ENCODE measurements around the gene LRP1B.
"Not testable (repeated sequence)": the region's sequence is repeated elsewhere in the genome, so short reads cannot be mapped to it uniquely, and the experiment has no call there.

The LRP1B gene

GRCh38 chr2:140316345-140316744 lies 1814.5 kb downstream of the LRP1B start:
- no peak for DNase-seq (ENCODE audit: low read depth in 3 of 3, low spot score in 1 of 3)

- no peak for DNase-seq (ENCODE audit: low read depth in 3 of 3, low spot score in 1 of 3)
Measured at GRCh38 chr2:140311905-140312304, 1818.9 kb downstream of the LRP1B start.

DNA sequence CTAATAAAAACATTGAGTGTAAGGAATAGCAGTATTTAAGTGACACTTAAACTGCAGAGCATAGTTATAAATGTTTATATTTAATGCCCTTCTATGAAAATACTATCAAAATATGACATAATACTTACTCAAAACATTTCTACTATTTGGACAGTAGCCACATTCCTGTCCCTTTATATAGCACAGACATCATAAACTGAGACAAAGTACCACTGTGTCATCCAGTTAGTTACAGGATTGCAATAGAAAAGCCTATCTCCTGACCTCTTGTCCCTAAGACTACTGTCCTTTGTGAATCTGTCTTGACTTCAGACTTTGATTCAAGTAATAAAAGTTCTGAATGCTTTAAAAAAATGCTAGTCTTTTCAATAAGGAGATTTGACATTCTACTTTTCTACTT lies 1822.1 kb downstream of the LRP1B start:
- no peak for DNase-seq (ENCODE audit: low read depth in 3 of 3, low spot score in 1 of 3)

DNA sequence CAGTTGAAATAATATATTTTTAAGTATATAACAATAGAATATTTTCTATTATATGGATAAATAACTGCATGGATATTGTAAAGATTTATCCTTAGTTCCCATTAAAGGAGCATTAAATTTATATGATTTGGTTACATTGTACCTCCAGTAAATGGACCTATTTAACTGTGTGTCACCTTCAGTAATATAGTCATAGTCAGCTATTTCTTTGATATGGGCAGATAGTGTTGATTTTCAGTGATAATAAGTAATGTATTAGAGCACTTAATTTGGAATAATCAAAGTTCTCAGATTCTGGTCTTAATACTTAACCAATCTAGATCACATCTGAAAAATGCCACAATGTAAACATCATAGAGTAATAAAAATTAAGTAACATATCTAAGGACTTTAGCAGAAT lies 1823.3 kb downstream of the LRP1B start:
- DNase-seq (ENCODE audit: low read depth in 3 of 3, low spot score in 1 of 3), result no peak

GRCh38 chr2:140295767-140296166 lies 1835.0 kb downstream of the LRP1B start:
- DNase-seq (ENCODE audit: low read depth in 3 of 3, low spot score in 1 of 3), result no peak

GRCh38 chr2:140288726-140289125 lies 1842.1 kb downstream of the LRP1B start:
- no peak for DNase-seq (ENCODE audit: low read depth in 3 of 3, low spot score in 1 of 3)

DNA sequence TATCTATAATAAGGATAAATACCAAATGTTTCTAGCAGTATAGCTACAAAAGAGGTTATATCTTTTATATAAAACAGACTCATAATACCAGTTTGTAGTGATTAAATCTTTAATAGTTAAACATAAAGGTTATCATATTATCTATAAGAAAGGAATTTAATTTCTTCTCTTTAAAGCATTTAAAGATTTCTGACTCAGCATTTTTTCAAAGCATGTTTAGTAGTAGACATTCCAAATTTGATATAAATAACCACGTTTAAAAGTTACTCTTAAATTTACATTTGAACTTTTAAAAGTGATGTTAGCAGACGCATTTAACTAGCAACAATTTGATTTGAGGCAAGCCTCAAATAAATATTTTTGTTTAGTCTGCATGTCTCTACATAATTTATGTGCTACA lies 1842.6 kb downstream of the LRP1B start:
- no peak for DNase-seq (ENCODE audit: low read depth in 3 of 3, low spot score in 1 of 3)

DNA sequence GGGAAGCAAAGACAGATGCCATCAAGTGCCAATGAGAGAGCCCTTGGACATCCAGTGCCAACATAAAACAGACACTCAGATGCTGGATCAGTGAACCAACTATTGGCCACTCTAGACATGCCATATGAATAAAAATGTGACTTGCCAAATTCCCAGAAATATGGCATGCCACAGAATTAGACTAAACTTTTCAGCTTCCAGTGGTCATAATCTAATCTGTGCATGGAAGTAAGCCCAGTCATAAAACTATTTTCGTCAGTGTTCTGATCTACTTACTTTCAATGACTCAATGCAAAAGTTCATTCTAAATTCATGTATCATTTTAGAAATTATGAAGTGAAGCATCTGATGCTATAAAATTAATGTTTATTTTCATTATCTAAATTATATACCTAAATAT lies 1844.4 kb downstream of the LRP1B start:
- DNase-seq (ENCODE audit: low read depth in 3 of 3, low spot score in 1 of 3), result no peak

DNA sequence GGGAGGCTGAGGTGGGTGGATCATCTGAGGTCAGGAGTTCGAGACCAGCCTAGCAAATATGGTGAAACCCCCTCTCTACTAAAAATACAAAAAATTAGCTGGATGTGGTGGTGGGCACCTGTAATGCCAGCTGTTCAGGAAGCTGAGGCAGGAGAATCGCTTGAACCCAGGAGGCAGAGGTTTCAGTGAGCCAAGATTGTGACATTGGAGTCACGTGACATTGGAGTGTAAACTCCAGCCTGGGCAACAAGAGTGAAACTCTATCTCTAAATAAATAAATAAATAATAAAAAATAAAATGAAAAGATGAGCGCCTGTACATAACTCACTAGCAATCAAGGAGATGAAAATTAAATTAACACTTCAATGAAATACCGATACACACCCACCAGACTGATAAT lies 1853.5 kb downstream of the LRP1B start:
- not testable (repeated sequence) for DNase-seq (ENCODE audit: low read depth in 3 of 3, low spot score in 1 of 3)

DNA sequence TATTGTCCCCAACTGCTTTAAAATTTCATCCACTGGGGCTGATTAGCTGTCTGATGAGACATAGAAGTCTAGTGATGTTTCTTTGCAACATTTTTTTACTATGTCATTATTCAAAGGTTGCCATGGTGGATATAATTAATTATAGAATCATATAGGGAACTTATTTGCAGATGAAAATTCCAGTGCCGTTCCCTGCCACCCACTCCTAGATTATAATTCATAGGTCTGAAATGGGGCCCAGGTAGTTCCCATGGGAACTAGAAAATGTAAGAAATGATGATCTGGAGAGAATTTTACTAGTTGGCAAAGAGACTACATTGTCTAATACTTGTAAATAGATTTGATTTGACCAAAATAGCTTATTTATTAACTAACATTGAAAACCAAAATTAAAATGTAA lies 1854.2 kb downstream of the LRP1B start:
- no peak for DNase-seq (ENCODE audit: low read depth in 3 of 3, low spot score in 1 of 3)

- no peak for DNase-seq (ENCODE audit: low read depth in 3 of 3, low spot score in 1 of 3)
Measured at GRCh38 chr2:140275427-140275826, 1855.4 kb downstream of the LRP1B start.

GRCh38 chr2:140274891-140275290 lies 1855.9 kb downstream of the LRP1B start:
- DNase-seq (ENCODE audit: low read depth in 3 of 3, low spot score in 1 of 3), result no peak

- no peak for DNase-seq (ENCODE audit: low read depth in 3 of 3, low spot score in 1 of 3)
Measured at GRCh38 chr2:140273958-140274357, 1856.9 kb downstream of the LRP1B start.

DNA sequence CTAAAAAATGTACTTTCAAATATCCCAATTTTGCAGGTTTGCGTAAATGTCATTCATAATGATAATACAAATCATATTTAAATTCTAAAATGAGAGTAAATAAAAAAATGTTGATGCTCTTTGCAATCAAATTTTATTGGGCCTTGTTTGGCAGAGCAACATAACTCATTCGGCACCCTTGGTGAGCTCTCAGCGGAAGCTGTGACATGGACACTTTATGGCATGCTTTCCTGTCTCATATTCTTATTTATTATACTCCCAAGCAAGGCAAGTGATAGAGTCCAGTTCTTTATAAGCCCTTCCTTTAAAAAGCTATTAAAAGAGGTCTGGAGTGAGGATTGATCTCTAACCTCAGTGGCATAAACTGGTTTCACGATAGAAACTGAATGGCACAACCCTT lies 1857.4 kb downstream of the LRP1B start:
- no peak for DNase-seq (ENCODE audit: low read depth in 3 of 3, low spot score in 1 of 3)

GRCh38 chr2:140270224-140270623 lies 1860.6 kb downstream of the LRP1B start:
- no peak for DNase-seq (ENCODE audit: low read depth in 3 of 3, low spot score in 1 of 3)

- no peak for DNase-seq (ENCODE audit: low read depth in 3 of 3, low spot score in 1 of 3)
Measured at GRCh38 chr2:140269000-140269399, 1861.8 kb downstream of the LRP1B start.

DNA sequence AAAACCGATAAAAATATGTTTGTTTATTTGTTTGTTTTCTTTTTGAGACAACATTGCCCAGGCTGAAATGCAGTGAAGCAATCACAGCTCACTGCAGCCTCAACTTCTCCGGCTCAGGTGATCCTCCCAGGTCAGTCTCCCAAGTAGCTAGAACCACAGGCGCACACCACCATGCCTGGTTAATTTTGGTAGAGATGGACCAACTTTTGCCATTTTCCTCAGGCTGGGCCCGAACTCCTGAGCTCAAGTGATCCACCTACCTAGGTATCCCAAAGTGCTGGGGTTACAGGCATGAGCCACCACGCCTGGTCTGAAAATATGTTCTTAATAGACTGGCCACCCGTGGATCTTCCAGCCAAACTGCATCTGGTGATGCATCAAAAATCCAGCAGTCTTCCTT lies 1867.9 kb downstream of the LRP1B start:
- DNase-seq (ENCODE audit: low read depth in 3 of 3, low spot score in 1 of 3), result no peak

GRCh38 chr2:140257692-140258300 lies 1873.0 kb downstream of the LRP1B start:
- no peak for DNase-seq (ENCODE audit: low read depth in 3 of 3, low spot score in 1 of 3)

- no peak for DNase-seq (ENCODE audit: low read depth in 3 of 3, low spot score in 1 of 3)
Measured at GRCh38 chr2:140256080-140256479, 1874.7 kb downstream of the LRP1B start.

- DNase-seq (ENCODE audit: low read depth in 3 of 3, low spot score in 1 of 3), result no peak
Measured at GRCh38 chr2:140249821-140250220, 1881.0 kb downstream of the LRP1B start.

GRCh38 chr2:140248623-140249022 lies 1882.2 kb downstream of the LRP1B start:
- DNase-seq (ENCODE audit: low read depth in 3 of 3, low spot score in 1 of 3), result no peak

GRCh38 chr2:140247451-140248195 lies 1883.2 kb downstream of the LRP1B start:
- DNase-seq (ENCODE audit: low read depth in 3 of 3, low spot score in 1 of 3), result no peak

DNA sequence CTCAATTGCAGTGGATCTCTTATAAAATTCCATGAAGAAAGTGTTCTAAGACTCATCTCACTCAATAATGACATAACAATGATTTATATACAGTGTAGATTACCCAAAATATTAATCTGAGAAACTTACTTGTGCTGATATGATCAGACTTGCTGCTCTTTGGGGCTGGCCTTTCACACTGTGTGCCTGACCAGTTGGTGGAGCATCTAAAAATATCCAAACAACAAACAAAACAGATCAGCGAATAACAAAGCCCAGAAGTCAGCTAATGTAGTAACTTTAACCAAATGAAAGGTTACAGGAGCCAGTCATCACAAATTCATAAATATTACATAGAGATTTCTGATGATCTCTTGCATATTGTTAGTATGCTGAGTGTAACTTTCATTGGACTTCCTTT lies 1883.9 kb downstream of the LRP1B start:
- DNase-seq (ENCODE audit: low read depth in 3 of 3, low spot score in 1 of 3), result no peak

Data from stimulated activated CD4-positive, alpha-beta T cell treated with anti-CD3 and anti-CD28 coated beads, TNF-alpha, amount 100 ng/mL, for 1 hour (primary cell).